Panc1 (cell line): ENCODE results near the gene TYRO3. TPM values are rescaled to one million over a fixed set of nuclear protein-coding genes. Genes with fewer than 3 reads are reported as not detected.
"Not testable (repeated sequence)": the region's sequence is repeated elsewhere in the genome, so short reads cannot be mapped to it uniquely, and the experiment has no call there.

Source experiments
- ATAC-seq: fragments of 200-7000 bp; cut with Tn5 transposase; 2 replicates; pipeline ENCODE4 v1.9.1; 2020; ENCODE audit warnings: mild to moderate bottlenecking, moderate library complexity
- BruUV-seq: library from RNA; stranded (reverse); fragments of 400-500 nt; replicated peaks from 2 replicates; lab custom pipeline; 2021; lab: Mats Ljungman, UMichigan
- CTCF ChIA-PET: fragments of 300-600 bp; sonication (Branson Sonifier 250); formaldehyde crosslinking; loops from one replicate; lab custom pipeline; 2022; ENCODE audit warnings: antibody characterized with exemption; lab: Charles Lee
- POLR2A ChIA-PET: fragments of 300-600 bp; sonication (Branson Sonifier 250); formaldehyde crosslinking; loops from one replicate; lab custom pipeline; 2022; ENCODE audit warnings: antibody characterized with exemption; lab: Charles Lee
- DNase-seq: peaks from one replicate; pipeline ENCODE4 v3.0.0-alpha.2; 2010; ENCODE audit warnings: low read depth, low spot score
- H3K27ac ChIP-seq: 2 replicates; pipeline ENCODE4 v1.5.1; 2011; ENCODE audit warnings: mild to moderate bottlenecking, low read length, inconsistent platforms
- H3K27me3 ChIP-seq: fragments of 200-500 bp; sonication (Bioruptor generic); 2 replicates; pipeline ENCODE4 v1.6.0; 2014; ENCODE audit warnings: low read length, inconsistent platforms; ENCODE audit not compliant: control insufficient read depth, insufficient read depth
- H3K36me3 ChIP-seq: fragments of 200-500 bp; sonication (Bioruptor generic); 2 replicates; pipeline ENCODE4 v1.5.1; 2014; ENCODE audit warnings: inconsistent platforms, mild to moderate bottlenecking, low read length, moderate library complexity; ENCODE audit not compliant: control insufficient read depth, insufficient read depth
- H3K4me1 ChIP-seq: 2 replicates; pipeline ENCODE4 v1.5.1; 2011; ENCODE audit warnings: inconsistent platforms, mild to moderate bottlenecking, low read length, moderate library complexity; ENCODE audit not compliant: control insufficient read depth, insufficient read depth
- H3K4me3 ChIP-seq, 2 experiments: 2 replicates each; pipeline ENCODE4 v1.5.1; 2011 to 2012; ENCODE audit warnings: low read depth in 2 of 2, low read length in 2 of 2, mild to moderate bottlenecking in 2 of 2, inconsistent platforms in 1 of 2, moderate library complexity in 1 of 2
- H3K9me3 ChIP-seq: fragments of 200-500 bp; sonication (Bioruptor generic); 2 replicates; pipeline ENCODE4 v1.5.1; 2014; ENCODE audit warnings: low read depth, mild to moderate bottlenecking, inconsistent platforms, low read length, moderate library complexity; ENCODE audit not compliant: control insufficient read depth, insufficient read depth
- CTCF ChIP-seq: fragments of 450-650 bp; IDR thresholded peaks from 2 replicates; pipeline ENCODE4 v1.5.1; 2017; ENCODE audit warnings: mild to moderate bottlenecking
- POLR2AphosphoS5 ChIP-seq: IDR thresholded peaks from 2 replicates; pipeline ENCODE4 v1.6.1; 2012; ENCODE audit warnings: mild to moderate bottlenecking, low read depth, low read length, moderate library complexity
- SIN3A ChIP-seq: IDR thresholded peaks from 2 replicates; pipeline ENCODE4 v1.6.1; 2012; ENCODE audit warnings: low read depth, mild to moderate bottlenecking, low read length, moderate library complexity, borderline replicate concordance; ENCODE audit not compliant: insufficient read depth
- TCF7L2 ChIP-seq: IDR thresholded peaks from 2 replicates; pipeline ENCODE4 v1.6.1; 2011; ENCODE audit warnings: mild to moderate bottlenecking, low read depth, low read length, inconsistent platforms
- in situ Hi-C: cut with HindIII; loops from 2 replicates; pipeline ENCODE4 v1.10.0; 2016; ENCODE audit warnings: low sequenced_read_pairs, low pct_unique_long_range_greater_than_20kb
- intact Hi-C: fragments of 100-400 bp; cut with micrococcal nuclease; formaldehyde crosslinking; loops from one replicate; pipeline ENCODE4 v1.10.0; 2022; ENCODE audit not compliant: unreplicated experiment
- total RNA-seq: library from RNA; stranded (reverse); gene quantifications from one replicate; pipeline ENCODE4 v1.2.1, GENCODE V29; 2021; ENCODE audit not compliant: unreplicated experiment
- TF ChIP-seq, protein P1 (sequence below), 2 experiments: IDR thresholded peaks; 2 replicates each; pipeline ENCODE4 v1.6.1; 2011 to 2012; ENCODE audit warnings: low read depth in 2 of 2, control low read depth in 1 of 2, low read length in 1 of 2, mild to moderate bottlenecking in 1 of 2, moderate library complexity in 1 of 2; ENCODE audit not compliant: insufficient read depth in 1 of 2

The TYRO3 gene
- total RNA-seq, 1 experiment from 2014 or later = 41.7 TPM

- in situ Hi-C loops = no loop called here
- no peak overlapping the region for H3K4me3 ChIP-seq
- ATAC-seq = no peak
These were observed 8.8 kb downstream of the TYRO3 start for GRCh38 chr15:41567862-41568261.

DNA sequence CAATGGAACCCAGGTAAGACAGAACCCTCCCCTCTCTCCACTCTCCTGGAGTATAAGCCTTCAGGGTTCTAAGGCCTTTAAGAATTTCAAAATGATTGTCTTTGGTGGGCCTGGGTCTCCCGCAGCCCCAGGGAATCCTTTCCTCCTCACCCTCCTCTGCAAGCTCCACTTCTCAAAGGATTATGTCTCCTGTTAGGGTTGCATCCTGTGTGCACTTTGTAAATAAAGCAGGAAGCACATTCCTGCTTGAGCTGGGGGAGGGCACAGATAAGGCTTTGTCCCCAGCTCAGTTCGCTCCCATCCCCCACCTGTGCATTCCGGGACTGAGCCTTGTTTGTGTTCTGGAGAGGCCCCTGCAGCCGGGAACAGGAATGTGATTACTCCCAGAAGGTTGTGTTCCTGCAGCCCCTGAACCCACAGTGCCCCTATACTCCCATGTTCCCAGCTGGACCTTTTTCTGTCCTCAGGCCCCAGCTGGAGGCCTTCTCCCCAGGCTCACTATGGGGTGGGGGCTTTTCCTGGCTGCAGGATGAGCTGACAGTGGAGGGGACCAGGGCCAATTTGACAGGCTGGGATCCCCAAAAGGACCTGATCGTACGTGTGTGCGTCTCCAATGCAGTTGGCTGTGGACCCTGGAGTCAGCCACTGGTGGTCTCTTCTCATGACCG lies 9.5 kb downstream of the TYRO3 start:
- ChIA-PET POLR2A (no interaction called here), CTCF (no interaction called here)
- no peak for DNase-seq
- Histone ChIP-seq H3K4me3 (no peak overlapping the region), H3K27ac (no peak overlapping the region), H3K4me1 (peaks cover 13% of the 10 kb centered on the region), H3K36me3 (no peaks in the 10 kb centered on the region), H3K27me3 (no peaks in the 10 kb centered on the region), H3K9me3 (no peaks in the 10 kb centered on the region)
- intact Hi-C loops (no loop called here), in situ Hi-C loops (no loop called here)
- ATAC-seq = 0 out of 2 replicates have a peak, but pooled peaks have one; percentile 37
- TF ChIP-seq POLR2AphosphoS5 (no peak), SIN3A (no peak), CTCF (no peak), TCF7L2 (no peak)
- TF ChIP-seq, protein P1, sequence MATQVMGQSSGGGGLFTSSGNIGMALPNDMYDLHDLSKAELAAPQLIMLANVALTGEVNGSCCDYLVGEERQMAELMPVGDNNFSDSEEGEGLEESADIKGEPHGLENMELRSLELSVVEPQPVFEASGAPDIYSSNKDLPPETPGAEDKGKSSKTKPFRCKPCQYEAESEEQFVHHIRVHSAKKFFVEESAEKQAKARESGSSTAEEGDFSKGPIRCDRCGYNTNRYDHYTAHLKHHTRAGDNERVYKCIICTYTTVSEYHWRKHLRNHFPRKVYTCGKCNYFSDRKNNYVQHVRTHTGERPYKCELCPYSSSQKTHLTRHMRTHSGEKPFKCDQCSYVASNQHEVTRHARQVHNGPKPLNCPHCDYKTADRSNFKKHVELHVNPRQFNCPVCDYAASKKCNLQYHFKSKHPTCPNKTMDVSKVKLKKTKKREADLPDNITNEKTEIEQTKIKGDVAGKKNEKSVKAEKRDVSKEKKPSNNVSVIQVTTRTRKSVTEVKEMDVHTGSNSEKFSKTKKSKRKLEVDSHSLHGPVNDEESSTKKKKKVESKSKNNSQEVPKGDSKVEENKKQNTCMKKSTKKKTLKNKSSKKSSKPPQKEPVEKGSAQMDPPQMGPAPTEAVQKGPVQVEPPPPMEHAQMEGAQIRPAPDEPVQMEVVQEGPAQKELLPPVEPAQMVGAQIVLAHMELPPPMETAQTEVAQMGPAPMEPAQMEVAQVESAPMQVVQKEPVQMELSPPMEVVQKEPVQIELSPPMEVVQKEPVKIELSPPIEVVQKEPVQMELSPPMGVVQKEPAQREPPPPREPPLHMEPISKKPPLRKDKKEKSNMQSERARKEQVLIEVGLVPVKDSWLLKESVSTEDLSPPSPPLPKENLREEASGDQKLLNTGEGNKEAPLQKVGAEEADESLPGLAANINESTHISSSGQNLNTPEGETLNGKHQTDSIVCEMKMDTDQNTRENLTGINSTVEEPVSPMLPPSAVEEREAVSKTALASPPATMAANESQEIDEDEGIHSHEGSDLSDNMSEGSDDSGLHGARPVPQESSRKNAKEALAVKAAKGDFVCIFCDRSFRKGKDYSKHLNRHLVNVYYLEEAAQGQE (IDR thresholded peaks at IDR 0.05; ENCODE audit: insufficient read depth in 1 of 2, low read depth in 2 of 2, low read length in 1 of 2) = no peak
- no TSS peak for BruUV-seq

More at GRCh38 chr15:41567862-41568261, 8.8 kb downstream of the TYRO3 start:
- intact Hi-C loops = no loop called here
- no peak for DNase-seq
- ChIA-PET CTCF (no interaction called here), POLR2A (no interaction called here)
- Histone ChIP-seq H3K9me3 (no peaks in the 10 kb centered on the region), H3K4me1 (peaks cover 13% of the 10 kb centered on the region), H3K27ac (no peak overlapping the region), H3K27me3 (no peaks in the 10 kb centered on the region), H3K36me3 (no peaks in the 10 kb centered on the region)
- no TSS peak for BruUV-seq
- TF ChIP-seq TCF7L2 = no peak
- TF ChIP-seq POLR2AphosphoS5 = no peak
- no peak for TF ChIP-seq CTCF
- no peak for TF ChIP-seq SIN3A
- TF ChIP-seq, protein P1 (IDR thresholded peaks at IDR 0.05; ENCODE audit: insufficient read depth in 1 of 2, low read depth in 2 of 2, low read length in 1 of 2) = no peak

GRCh38 chr15:41569232-41569631 lies 10.2 kb downstream of the TYRO3 start:
- in situ Hi-C loops, CTCF ChIA-PET: not testable (repeated sequence)
- POLR2A ChIA-PET = interaction anchor here (0.6 kb wide), 1 partner anchor 9 kb away, joined by 3 read pairs; no protein-coding TSS in a partner anchor

More at GRCh38 chr15:41569232-41569631, 10.2 kb downstream of the TYRO3 start:
- H3K9me3 ChIP-seq, BruUV-seq, ATAC-seq, intact Hi-C loops, H3K4me3 ChIP-seq, H3K36me3 ChIP-seq, DNase-seq, H3K27ac ChIP-seq, H3K27me3 ChIP-seq: not testable (repeated sequence)
- peaks cover 13% of the 10 kb centered on the region for H3K4me1 ChIP-seq
